Measurements from ENCODE around the gene IFI44. TPM values are rescaled to one million over a fixed set of nuclear protein-coding genes. Genes with fewer than 3 reads are reported as not detected.
A peak's percentile ranks its signal among the peaks of the same experiment; 100 is the strongest.

Gene IFI44
- total and polyA plus RNA-seq, 4 donors, result 5.9 to 17.9 (median 9.7) TPM

- Histone ChIP-seq H3K36me3 (ENCODE audit: control insufficient read depth in 4 of 4, insufficient read depth in 3 of 4, low read depth in 1 of 4, low read length in 3 of 4) (no peaks in the 10 kb centered on the region), H3K4me1 (ENCODE audit: control insufficient read depth in 4 of 4, insufficient read depth in 4 of 4, low read length in 3 of 4) (peaks cover 0 to 16% (median 7%) of the 10 kb centered on the region in 4 donors), H3K27me3 (ENCODE audit: control insufficient read depth in 4 of 4, insufficient read depth in 4 of 4, low read length in 3 of 4) (no peaks in the 10 kb centered on the region), H3K4me3 (ENCODE audit: low read depth in 1 of 3, low read length in 3 of 3) (no peak overlapping the region), H3K27ac (ENCODE audit: low read depth in 1 of 2, low read length in 2 of 2) (no peak overlapping the region), H3K9ac (ENCODE audit: low read depth in 1 of 2, low read length in 2 of 2) (no peak overlapping the region), H3K9me3 (ENCODE audit: control insufficient read depth in 4 of 4, low read length in 3 of 4) (no peaks in the 10 kb centered on the region)
- WGBS, result 40% methylated on average over 7 of the region's 7 CpGs
- no peak for DNase-seq (ENCODE audit: low spot score)
- TF ChIP-seq, protein P1, sequence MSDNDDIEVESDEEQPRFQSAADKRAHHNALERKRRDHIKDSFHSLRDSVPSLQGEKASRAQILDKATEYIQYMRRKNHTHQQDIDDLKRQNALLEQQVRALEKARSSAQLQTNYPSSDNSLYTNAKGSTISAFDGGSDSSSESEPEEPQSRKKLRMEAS (IDR thresholded peaks at IDR 0.05), result peak; percentile 78
- TF ChIP-seq SP1 (IDR thresholded peaks at IDR 0.05), result peak; percentile 24
- TF ChIP-seq, protein P2, sequence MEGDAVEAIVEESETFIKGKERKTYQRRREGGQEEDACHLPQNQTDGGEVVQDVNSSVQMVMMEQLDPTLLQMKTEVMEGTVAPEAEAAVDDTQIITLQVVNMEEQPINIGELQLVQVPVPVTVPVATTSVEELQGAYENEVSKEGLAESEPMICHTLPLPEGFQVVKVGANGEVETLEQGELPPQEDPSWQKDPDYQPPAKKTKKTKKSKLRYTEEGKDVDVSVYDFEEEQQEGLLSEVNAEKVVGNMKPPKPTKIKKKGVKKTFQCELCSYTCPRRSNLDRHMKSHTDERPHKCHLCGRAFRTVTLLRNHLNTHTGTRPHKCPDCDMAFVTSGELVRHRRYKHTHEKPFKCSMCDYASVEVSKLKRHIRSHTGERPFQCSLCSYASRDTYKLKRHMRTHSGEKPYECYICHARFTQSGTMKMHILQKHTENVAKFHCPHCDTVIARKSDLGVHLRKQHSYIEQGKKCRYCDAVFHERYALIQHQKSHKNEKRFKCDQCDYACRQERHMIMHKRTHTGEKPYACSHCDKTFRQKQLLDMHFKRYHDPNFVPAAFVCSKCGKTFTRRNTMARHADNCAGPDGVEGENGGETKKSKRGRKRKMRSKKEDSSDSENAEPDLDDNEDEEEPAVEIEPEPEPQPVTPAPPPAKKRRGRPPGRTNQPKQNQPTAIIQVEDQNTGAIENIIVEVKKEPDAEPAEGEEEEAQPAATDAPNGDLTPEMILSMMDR (IDR thresholded peaks at IDR 0.05; ENCODE audit: low read depth, low read length, missing input control), result peak; percentile 90
- no peak for TF ChIP-seq GABPA (IDR thresholded peaks at IDR 0.05 in 1 of 2, conservative IDR thresholded peaks at IDR 0.05 in 1 of 2)
- no peak for TF ChIP-seq FOXA1 (IDR thresholded peaks at IDR 0.05)
- TF ChIP-seq FOXA2 (IDR thresholded peaks at IDR 0.05), result no peak
- TF ChIP-seq HNF4A (conservative IDR thresholded peaks at IDR 0.05), result peak in 1 of 2 donors; percentile 26
- no peak for TF ChIP-seq ZBTB33 (IDR thresholded peaks at IDR 0.05)
- TF ChIP-seq, protein P3, sequence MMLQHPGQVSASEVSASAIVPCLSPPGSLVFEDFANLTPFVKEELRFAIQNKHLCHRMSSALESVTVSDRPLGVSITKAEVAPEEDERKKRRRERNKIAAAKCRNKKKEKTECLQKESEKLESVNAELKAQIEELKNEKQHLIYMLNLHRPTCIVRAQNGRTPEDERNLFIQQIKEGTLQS (IDR thresholded peaks at IDR 0.05), result no peak
- no peak for TF ChIP-seq REST (IDR thresholded peaks at IDR 0.05)
- peak; percentile 51 for TF ChIP-seq YY1 (IDR thresholded peaks at IDR 0.05)
- peak; percentile 7 to 36 for TF ChIP-seq RXRA (IDR thresholded peaks at IDR 0.05)
- peak; percentile 94 to 96 for TF ChIP-seq RAD21 (IDR thresholded peaks at IDR 0.05)
- no peak for TF ChIP-seq JUND (IDR thresholded peaks at IDR 0.05)
- no peak for TF ChIP-seq NR2F2 (IDR thresholded peaks at IDR 0.05)
- no peak for TF ChIP-seq TAF1 (conservative IDR thresholded peaks at IDR 0.05)
- no peak for TF ChIP-seq HNF4G (IDR thresholded peaks at IDR 0.05)
- TF ChIP-seq EGR1 (IDR thresholded peaks at IDR 0.05; ENCODE audit: low read depth in 2 of 2), result no peak
Measured at GRCh38 chr1:78617615-78618026, 32.0 kb upstream of the IFI44 start.
